Left lobe of liver (tissue), 2 donors: ENCODE data around the gene AGXT. TPM values are rescaled to one million over a fixed set of nuclear protein-coding genes. Genes with fewer than 3 reads are reported as not detected.

ENCODE experiments used
- ATAC-seq: fragments of 200-7000 bp; cut with Tn5 transposase; one replicate; pipeline ENCODE4 v1.9.1; 2020; ENCODE audit warnings: mild to moderate bottlenecking, moderate library complexity
- DNase-seq: peaks from one replicate; pipeline ENCODE4 v3.0.0-alpha.2; 2020; ENCODE audit warnings: low spot score
- total RNA-seq: library from RNA; stranded (reverse); gene quantifications from one replicate; pipeline ENCODE4 v1.2.1, GENCODE V29; 2021
- donor health status: DM: no; HTN: no; CAD: no; lungs with moderate emphysema.
- donor health status: DM: no; HTN: yes; CAD: no.

AGXT gene
- total RNA-seq, 1 donor from 2014 or later = 1,805 TPM

DNA sequence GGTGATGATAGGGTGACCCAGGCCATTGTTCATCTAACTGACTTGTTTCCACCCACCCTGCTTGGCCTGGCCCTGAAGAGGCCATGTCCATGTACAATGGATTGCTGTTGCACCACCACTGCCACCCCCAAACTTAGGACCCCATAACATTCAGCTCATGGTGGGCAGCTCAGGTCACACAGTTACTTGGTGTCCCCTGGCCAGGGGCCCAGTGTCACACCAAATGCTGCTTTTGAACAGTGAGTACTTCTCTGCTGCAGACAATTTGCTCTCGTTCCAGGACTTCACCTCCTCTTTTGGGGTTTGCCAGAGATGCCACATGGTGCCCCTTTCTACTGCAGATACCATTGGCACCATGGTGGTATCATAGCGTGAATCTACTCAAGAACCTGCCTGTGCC is 15.6 kb downstream of the AGXT start:
- ATAC-seq = no peak
- peak; percentile 51 for DNase-seq

DNA sequence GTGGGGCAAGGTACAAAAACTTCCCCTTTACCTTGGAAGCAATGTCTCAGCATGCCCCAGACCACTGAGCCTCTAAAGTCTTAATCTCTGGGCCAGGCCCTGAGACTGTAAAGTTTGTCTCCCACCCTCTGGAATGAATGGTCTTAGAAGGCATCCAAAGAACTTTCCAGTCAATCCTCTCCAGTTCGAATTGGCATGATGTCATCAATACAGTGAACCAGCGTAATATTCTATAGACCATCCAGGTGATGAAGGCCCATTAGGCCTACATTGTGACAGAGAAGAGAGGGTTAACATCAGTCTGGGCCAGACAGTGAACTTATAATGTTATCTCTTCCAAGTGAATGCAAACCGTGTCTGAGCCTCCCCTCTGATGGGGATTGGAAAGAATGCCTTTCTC is 16.1 kb downstream of the AGXT start:
- DNase-seq (no peak), ATAC-seq (no peak)

DNA sequence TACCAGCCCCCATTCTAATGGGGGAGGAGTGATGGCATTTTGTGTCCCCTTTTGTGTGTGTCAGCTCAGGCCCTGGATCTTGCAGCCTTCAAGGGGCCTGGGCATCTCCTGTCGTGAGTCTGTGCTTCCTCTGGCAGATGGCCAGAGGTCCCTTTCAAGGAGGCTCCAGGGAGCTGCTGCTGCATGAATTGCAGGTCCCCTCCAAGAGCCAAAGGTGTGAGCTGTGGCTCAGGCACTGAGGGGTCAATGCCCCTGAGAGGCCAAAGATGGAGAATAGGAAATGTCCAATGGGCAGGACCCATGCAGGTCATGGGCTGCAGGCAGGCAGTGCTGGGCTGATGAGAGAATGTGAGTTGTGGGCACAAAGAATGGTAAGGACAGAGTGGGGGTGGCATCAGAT is 16.9 kb downstream of the AGXT start:
- peak; percentile 13 for ATAC-seq

DNA sequence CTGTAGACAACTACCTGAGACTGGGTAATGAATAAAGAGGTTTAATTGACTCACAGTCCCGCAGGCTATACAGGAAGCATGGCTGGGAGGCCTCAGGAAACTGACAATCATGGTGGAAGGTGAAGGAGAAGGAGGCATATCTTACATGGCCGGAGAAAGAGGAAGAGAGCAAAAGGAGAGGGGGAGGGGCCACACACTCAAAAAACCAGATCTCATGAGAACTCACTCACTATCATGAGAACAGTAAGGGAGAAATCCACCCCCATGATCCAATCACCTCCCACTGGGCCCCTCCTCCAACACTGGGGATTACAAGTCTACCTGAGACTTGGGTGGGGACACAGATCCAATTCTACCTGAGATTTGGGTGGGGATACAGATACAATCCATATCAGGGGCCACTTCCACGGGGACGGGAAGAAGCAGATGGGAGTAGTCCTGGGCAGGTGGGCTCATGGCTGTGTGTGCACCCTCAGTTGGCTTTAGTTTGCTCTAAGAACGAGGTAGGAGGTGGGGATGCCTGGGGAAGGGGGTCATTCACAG is 17.5 kb downstream of the AGXT start:
- DNase-seq = peak; percentile 71
- ATAC-seq = peak; percentile 6

More for the DNA sequence above, 16.9 kb downstream of the AGXT start:
- peak; percentile 72 for DNase-seq

DNA sequence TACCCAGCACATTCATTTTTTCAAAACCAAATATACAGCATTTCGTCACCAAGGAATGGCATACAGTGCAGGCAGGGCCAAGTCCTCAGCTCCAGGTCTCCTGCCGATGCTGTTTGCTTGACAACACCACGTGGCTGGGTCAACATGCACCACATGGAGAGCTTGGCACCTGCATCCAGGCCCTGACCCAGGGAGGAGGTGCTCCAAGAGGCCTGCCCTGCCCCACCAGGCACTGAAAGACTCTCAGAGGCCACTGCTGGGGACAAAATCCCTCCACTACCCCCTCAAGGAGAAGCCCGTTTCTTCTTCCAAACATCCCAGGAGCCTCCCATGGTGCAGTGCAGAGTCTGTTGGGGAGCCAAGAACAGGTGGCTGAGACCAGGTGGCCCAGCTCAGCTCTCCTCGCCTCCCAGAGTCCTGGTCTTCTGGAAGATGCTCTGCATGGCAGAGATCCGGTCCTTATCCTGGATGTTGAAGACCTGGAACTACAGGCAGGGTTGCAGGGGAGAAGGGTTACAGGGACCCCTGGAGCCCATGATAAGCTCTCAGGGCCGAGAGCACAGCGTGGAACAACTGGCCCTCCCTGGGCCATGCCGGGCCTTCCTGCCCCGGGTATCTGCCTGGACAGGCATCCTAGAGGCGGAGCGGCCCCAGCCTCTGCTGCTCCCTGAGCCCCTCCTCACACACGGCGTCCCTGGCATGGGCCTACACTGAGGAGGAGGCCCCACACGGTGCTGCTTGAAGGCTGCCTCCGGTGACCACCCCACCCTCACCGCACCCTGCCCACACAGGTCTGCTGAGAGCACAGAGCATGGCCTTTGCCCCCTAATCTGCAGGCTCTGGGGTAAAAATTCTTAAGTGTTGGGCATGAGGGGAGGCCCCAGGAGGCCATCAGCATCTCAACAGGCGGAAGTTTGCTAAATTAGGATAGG is 18.3 kb downstream of the AGXT start:
- ATAC-seq = peak; percentile 56

DNA sequence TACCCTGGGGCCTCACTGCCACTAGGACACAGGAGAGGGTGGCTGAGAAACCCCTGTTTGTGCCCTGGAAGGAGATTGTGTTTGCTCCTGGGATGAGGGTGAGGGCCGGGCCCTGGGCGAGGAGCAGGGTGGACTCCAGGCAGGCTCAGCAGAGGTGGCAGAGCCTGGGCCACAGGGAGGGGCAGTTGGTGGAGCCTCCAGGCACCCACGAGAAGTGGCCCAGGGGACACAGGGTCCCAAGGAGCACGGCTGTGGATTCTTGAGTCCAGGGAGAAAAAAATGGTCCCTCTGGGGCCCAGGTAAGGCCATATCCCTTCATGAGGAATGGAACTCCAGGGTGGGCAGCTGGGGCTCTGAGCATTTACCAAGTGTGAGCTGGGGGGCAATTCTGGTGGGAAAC is 19.0 kb downstream of the AGXT start:
- DNase-seq (no peak), ATAC-seq (peak; percentile 1)

More for the DNA sequence above, 18.3 kb downstream of the AGXT start:
- peak; percentile 95 for DNase-seq

DNA sequence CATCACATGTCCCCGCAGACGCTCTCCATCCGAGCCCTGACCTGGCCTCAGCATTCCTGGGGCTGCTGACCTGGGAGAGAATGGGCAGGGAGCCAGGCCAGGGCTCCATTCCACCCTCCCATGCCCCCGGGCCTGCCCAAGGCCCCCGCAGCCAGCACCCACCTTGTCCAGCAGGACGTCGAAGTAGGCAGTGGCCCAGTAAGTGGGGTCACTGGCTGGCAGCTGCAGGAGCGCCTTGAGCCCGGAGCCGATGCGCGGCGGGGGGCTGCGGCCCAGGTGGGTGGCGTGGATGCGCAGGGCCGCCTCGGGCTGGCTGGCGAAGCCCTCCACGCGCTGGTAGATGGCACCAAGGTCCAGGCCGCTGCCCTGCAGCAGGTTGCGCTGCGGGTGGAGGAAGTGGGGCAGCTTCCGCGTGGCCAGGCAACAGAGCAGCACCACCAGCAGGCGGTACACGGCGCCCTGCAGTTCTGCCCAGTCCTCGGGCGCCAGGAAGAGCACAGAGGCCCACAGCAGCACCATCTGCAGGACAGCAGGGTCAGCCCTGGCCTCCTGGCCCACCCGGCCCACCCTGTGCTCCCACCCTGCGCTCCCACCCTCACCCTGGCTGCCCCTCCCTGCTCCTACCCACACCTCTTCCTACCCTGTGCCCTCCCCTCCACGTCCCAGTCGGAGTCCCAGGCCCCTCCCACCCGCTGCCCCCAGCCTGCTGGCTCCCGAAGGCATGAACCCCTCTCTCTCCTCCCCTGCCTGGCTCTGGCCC is 19.7 kb downstream of the AGXT start:
- ATAC-seq = peak; percentile 33
- DNase-seq = peak; percentile 73

DNA sequence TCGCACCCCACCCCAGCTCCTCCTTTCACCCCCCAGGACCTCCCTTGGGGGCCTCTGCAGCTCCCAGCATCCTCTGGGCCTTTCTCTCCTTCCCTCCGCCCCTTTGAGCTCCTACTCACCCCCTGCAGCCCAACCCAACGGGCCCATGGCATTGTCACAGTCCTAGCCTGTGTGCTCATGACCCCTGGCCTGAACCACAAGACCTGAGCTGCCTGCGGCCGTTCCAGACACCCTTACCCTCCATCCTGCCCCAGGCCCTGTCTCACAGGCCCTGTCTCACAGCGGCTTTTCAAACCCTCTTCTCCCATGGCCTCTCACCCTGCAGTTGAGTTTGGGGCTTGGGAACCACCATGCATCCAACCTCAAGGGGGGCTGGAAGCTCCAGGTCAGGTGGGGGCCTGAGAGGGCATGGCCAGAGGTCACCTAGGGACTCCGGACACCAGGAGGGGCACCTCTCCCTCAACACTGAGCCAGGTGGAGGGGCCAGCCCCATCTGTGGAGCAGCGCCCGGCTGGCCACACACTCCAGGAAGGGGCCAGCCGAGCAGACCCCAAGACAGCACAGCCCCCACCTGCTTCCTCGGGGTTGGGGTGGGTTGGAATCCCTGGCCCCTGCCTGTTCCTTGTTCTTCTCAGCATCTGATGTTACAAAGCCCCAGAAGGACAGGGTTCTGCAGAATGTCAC is 20.4 kb downstream of the AGXT start:
- ATAC-seq (no peak), DNase-seq (no peak)

DNA sequence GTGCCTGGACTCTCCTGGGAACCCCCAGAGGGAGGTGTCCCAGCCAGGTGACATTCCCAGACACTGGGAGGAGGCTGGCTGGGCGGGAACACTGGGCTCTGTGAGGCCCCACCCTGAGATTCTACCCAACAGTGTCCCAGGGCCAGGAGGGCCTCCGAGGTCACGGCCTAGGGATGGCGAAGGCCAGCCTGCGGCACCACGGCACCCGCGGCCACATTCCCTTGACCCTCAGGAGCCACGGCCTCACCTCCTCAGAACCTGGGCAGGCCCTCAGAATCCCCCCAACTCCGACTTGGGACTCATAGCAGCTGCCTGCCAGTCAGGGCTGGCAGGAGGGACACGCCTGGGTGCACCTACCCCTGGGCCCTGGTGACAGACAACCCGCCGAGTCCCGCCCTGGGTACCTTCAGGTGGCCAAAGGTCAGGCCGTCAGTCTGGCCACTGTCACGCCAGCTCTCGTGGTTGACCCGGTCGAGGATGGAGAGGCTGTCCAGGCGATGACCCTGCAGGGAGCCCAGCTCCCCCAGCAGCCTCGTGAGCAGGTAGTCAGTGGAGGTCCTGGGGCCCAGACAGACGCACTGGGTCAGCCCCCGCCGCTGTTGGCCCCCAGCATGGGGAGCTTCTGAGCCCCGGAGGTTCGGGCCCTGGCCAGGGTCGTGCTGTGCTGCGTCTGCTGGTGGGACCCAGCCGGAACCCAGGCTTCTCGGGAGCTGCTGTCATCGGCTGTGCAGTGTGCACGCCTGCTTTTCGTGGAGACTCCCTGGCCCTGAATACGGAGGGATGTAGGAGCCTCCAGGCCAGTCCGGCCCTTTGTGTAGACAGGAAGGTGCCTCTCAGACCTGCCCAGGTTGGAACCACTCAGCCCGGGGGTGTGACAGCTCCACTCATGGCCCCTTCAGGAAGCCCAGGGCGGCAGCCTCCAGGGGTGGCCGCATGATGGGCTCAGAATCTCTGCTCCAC is 21.3 kb downstream of the AGXT start:
- DNase-seq = peak; percentile 89
- peak; percentile 47 for ATAC-seq

DNA sequence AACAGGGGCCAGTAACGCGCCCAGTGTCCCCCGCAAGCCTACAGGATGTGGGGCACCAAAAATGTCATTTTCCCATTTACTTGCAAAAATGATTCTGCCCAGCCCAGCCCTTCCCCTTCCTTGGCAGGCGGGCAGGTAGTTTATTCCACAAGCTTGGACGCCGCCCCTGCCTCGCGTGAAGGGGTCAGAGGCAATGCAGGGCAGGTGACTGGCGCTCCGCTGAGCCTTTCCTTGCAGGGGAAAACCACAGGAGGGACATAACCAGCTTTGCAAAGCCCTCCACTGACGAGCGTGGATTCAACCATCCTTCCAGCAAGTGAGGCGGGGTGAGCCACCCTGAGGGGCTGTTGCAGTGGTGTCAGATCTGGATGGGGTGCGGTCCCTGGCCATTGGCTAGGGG is 22.1 kb downstream of the AGXT start:
- no peak for DNase-seq
- no peak for ATAC-seq

DNA sequence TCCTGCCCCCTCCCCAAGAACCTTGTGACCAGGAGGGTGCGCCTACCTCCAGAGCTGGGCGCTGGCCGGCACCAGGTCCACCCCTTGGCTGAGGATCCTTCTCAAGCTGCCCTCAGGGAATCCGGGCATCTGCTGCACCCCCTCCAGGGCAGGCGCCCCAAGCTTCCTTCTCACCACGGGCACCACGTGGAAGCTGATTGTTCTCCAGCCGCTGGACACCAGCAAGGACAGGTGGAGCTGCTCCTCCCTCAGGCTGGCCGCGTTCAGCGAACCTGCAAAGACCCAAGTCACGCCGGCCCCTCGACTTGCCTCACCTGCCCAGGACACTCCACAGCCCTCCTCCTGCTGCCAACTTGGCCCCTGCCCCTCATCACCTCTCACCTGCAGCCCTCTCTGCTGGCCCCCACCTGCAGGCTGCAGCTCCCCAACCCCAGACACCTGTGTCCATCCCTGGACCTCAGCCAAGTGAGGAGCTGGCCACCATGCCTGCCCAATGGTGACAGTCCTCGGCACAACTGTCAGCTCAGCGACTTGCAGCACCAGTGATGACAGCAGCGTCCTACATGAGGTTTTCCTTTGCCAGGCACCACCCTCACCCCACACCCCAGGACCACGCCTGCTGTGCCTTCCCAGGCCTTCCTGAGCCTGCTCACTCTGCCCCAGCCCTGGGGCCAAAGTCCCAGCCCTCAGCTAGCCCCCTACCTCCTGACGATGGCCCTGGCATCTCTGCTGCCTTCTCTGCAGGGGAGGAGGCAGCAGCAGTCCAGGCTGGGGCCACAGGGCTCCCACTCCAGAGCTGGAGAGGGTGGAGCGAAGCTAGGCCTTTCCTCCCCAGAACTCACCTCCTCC is 23.1 kb downstream of the AGXT start:
- ATAC-seq = no peak
- DNase-seq = no peak

DNA sequence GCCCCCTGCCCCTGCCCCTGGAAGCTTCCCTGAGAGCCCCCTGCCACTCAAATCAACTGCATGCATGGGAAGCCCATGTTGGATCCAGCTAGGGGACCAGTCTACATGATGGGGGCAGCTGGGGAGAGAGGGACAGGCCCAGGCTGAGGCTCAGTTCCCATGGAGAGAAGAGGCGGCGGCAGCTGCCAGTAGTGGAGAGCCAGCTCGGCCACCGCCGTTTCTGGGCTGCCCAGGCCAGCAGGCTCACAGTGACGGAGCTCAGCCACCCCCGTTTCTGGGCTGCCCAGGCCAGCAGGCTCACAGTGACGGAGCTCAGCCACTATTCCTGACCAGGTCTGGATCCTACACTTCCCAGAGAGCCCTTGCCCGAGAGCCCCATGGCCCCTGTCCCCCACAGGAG is 23.7 kb downstream of the AGXT start:
- no peak for ATAC-seq
- DNase-seq = no peak

DNA sequence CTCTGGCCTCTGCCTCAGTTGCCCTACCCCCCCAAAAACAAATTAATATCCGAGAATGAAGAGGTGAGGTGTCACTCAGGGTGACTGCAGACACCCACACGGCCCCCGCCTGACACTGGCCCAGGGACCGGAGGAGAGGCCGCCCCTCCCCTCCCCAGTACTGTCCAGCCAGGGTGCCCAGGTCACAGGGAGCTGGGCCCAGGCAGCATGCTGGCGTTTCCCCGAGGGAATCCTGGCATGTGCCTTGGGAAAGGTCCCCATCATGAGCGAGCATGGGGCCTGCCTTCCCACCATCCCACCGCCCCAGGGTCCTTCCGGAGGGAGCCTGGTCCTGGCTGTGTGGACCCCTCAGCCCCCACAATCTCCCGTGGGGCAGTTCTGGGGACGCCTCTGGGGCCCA is 24.3 kb downstream of the AGXT start:
- peak; percentile 66 for DNase-seq

DNA sequence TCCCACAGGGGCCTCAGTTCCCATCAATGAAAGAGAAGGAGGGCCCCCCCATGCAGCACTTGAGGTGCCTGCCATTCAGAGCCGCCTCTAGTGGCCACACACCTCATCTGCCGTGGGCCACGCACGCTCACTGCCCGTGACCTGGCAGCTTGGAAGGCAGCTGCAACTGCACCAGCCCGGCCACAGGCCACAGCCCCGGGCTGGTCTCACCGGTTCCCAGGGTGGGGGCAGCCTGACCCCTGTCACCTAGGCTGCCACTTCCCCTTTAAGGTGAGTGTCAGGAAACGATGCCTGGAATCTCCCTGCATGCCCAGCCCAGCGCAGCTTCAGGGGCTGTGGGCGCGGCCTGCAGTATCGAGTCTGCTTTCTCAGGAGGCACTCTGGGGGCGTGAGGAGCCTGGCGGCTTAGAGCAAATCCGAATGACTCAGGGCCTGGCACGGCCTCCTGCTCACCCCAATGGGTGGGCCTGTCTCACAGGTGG is 24.8 kb downstream of the AGXT start:
- ATAC-seq (peak; percentile 4), DNase-seq (no peak)

More for the DNA sequence above, 24.3 kb downstream of the AGXT start:
- ATAC-seq = peak; percentile 21

DNA sequence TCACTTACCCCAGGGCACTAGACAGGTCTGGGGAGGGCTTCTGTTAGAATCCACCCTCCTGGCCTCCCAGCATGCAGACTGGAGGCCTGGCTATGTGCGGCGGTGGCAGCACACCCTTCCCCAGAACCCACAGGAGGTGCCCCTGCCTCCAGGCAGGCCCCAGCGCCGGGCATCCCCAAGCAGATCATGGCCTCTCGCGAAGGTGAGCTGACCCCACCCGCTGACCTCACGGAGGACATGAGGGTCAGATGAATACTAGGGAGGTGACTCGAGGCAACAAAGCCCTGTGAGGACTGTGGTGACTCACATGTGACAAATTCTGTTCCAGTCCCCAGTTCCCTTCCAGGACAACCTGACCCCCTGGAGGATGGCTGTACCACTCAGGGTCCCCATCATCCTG is 25.4 kb downstream of the AGXT start:
- DNase-seq = no peak
- ATAC-seq = no peak

DNA sequence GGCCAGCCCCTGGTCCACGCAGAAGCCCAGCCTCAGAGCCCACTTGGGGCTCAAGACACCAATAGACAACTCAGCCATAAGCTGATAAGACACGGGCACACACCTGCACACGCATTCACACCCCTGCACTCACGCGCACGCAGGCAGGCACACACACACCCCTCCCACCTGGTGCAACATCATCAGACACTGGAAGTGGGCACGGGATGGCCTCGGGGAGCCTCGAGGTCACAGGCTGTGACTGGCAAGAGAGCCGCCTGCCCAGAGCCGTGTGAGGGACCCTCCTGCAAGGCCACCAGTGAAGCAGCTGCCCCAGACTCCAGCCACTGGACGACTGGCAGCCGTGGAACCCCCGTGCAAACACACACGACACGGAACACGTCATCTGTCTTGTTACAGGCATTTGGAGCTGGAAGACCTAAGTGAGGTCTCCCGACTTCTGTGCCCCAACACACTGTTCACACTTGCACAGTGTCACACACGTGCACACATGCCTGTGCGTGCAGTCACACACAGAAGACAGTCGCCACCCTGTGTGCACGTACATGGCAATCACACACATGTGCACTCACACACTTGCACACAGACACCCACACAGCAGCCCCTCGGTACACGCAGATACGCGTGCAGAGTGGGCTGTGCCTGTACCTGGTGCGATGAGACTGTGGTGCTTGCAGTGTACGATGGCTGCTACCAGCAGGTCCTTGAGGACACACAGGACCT is 26.4 kb downstream of the AGXT start:
- ATAC-seq = no peak
- DNase-seq = no peak

DNA sequence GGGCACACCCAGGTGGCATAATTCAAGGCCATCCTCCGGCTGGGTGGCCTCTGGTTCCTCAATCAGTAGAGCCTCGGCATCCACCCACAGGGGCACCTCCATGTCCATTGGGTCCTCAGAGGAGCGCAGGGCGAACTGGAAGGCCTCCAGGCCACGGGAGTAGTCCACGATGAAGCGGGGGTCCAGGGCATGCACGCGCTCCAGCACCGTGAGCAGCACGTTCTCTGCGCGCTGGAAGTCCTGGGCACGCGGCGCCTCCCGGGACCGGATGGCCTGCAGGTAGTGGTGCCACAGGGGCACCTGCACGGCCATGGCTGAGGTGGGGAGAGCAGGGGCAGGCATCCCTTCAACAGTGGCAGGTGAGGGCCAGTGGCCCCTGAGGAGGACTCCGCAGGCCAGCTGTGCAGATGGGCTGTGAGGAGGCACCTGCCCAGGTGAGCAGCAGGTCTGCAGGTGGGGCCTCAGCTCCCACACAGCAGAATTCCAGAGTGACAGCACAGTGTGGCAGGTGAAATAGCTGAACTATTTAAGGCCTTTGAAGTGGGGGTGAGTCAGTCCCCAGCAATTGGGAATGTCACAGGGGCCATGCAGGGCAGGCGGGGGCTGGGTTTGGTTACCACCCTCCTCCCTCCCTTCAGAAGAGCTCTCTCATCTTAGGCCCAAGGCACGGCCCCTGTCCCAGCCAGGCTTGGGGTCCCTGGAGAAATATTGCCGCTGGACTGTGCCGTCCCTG is 27.2 kb downstream of the AGXT start, which contains the start of gene MAB21L4:
MAB21L4 (minus strand) TSS at position 501 of the 733 bp plus-strand sequence; CDS start at position 342, 159 bp downstream.
- ATAC-seq = no peak

More for the DNA sequence above, 27.2 kb downstream of the AGXT start, which contains the start of gene MAB21L4:
- no peak for DNase-seq
